Measurements from ENCODE around the gene CEP170B.
"Not testable (repeated sequence)": the region's sequence is repeated elsewhere in the genome, so short reads cannot be mapped to it uniquely, and the experiment has no call there.

Gene CEP170B

DNA sequence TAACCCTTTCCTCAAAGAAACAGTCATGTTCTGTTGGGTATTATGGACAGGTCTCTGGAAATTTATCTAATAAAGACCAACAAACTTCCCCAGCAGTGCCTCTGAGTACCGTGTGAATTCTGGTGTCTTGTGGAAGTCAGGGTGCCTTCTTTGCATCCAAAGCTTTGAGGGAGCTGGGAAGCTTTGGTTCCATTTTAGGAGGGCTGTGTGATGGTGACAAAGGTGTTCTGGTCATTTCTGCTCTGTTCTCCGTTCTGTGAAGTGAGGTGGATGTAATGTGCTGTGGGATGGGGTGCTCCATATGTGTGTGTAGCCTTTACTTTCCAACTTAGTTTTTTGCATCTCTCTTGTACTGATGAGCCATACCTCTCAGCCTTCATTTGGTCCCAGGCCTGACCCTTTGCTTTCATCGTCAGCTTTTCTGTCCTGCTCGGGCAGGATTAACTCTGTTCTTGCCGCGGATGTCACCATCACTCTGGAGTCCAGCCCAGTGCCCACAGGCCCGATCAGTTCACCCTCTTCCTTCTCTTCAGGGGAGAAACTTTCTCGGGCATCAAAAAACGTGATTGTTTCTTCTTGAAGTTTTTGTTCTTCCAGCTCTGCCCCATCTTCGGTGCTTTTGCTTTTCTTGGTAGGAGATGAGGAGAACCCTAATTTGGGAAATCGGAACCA is 72.8 kb downstream of the CEP170B start:
- no peak overlapping the region for H3K27ac ChIP-seq
- no peak overlapping the region for H3K4me3 ChIP-seq

DNA sequence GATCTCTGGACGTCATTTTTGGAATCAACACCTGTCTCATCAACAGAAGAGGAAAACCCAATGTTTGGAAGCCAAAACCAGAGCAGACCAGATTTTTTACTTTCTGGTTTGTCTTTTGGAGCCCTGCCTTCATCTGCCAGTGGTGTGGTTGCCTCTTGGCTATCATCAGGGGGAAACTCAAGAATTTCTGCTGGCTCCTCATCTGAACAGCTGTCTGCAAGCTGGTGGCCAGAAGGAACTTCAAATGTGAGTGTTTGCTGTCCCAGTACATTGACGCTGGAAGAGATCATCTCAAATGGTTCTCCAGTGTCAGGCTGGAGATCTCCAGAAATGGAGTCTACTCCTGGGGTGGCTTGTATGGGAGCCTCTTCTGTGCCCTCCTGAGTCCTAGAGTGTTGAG is 73.4 kb downstream of the CEP170B start:
- no peak overlapping the region for H3K27ac ChIP-seq
- no peak overlapping the region for H3K4me3 ChIP-seq

DNA sequence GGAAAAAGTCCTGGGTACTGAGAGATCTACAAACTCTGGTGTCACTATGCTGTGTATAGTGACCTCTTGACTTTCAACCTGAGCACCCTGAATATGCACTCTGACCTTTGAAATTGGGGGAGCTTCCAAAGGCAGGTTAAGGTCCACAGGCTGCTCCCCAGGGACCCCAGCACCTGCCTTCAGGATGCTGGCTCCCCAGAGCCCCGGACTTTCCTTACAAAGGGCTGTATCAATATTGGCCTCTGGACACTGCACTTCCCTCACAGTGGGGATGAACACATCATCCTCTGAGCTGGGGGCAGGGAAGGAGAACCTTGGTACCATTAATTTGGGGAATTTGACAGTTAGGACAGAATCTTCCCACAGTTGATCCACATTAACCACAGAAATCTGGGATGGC is 73.9 kb downstream of the CEP170B start:
- Histone ChIP-seq H3K4me3 (no peak overlapping the region), H3K27ac (no peak overlapping the region)

DNA sequence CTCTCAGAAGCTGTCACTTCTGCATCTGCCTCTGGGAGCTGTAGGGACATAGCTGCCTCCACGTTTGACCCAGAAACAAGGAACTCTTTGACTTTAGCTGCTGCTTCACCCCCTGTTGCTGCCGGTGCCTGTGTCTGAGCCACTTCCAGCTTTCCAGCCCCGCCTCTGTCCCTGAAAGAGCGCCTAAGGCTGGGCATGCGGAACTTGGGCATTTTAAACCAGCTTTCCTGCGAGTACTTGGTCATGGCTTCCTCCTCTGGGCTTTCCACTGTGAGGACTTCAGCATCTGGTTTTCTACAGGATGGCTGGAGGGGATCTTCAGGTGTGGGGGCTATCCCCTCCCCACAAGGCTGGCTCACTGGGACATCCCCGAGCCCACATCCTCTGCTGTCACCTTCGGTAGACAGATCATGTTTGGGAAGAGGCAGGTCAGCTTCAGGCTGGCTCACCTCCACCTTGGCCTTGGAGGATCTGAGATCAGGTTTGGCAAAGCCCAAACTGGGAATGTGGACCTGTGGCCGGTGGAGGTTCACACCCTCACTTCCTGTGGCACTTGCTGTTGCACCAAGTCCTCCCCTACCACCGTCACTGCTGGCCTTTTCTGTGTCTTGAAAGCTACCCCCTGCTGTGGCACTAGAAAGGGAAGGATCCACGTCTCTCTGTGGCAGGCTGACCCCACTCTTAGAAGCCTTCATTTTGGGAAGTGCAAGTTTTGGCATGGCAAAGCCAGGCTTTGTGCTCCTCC is 74.8 kb downstream of the CEP170B start:
- Histone ChIP-seq H3K27ac (no peak overlapping the region), H3K4me3 (no peak overlapping the region)

DNA sequence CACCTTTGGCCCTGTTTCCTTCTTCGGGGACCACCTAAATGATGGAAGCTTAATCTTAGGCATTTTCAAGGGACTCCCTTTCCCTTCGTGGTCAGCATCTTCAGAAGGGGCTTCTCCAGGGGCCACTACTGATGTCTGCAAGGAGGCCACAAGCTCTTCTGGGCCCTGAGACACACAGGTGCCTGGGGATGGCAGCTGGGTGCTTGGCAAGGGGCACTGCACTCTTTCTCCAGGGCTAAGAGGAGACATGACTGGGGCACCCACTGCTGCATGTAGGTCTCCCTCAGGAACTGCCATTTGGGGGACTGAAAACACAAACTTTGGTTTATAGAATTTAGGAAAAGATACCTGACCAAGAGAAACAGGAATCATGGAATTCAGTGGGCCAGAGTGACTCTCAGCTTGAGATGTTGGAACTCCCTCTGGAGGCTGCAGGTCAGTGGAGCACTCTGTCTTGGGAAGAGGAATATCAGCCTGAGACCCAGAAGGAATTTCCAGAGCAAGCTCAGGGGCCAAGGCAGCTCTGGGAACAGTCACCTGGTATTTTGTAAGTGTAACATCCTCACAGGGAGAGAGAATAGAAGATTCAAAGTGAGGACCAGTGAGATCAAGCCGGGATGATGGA is 75.6 kb downstream of the CEP170B start:
- no peak overlapping the region for H3K27ac ChIP-seq
- H3K4me3 ChIP-seq, result no peak overlapping the region

DNA sequence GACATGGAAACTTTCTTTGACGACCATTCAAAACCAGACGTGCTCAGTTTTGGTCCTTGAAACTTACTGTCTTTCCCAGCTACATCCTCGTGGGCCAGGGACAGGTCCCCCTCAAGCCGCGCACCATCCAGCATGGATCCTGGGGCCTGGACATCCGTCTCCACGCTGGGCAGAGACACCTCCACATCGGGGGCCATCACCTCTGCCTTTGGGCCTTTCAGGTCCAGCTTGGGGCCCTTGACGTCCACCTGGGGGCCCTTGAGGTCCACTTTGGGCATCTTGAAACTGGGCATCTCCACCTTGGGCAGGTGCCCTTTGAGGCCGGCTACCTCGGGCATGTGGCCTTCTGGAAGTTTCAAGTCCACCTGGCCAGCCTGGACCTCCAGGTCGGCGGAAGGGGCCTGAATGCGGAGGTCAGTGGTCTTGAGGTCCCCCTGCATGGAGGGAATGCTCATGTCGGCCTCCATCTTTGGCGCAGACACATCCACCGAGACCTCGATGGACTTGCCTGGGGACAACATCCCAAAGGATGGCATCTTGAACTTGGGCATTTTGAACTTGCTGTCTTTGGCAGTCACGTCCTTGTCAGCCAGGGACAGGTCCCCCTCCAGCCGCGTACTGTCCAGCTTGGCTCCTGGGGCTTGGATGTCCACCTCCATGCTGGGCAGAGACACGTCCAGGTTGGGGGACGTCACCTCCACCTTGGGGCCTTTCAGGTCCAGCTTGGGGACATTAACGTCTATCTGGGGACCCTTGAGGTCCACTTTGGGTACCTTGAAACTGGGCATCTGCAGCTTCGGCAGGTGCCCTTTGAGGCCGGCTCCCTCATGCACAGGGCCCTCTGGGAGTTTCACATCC is 76.7 kb downstream of the CEP170B start:
- no peak overlapping the region for H3K4me3 ChIP-seq
- no peak overlapping the region for H3K27ac ChIP-seq

DNA sequence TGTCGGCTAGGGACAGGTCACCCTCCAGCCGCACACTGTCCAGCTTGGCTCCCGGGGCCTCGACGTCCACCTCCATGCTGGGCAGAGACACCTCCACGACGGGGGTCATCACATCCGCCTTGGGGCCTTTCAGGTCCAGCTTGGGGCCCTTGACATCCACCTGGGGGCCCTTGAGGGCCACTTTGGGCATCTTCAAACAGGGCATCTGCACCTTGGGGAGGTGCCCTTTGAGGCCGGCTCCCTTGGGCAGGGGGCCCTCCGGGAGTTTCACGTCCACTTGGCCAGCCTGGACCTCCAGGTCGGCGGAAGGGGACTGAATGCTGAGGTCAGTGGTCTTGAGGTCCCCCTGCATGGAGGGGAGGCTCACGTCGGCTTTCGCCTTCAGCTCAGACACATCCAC is 77.5 kb downstream of the CEP170B start:
- Histone ChIP-seq H3K27ac (no peak overlapping the region), H3K4me3 (no peak overlapping the region)

DNA sequence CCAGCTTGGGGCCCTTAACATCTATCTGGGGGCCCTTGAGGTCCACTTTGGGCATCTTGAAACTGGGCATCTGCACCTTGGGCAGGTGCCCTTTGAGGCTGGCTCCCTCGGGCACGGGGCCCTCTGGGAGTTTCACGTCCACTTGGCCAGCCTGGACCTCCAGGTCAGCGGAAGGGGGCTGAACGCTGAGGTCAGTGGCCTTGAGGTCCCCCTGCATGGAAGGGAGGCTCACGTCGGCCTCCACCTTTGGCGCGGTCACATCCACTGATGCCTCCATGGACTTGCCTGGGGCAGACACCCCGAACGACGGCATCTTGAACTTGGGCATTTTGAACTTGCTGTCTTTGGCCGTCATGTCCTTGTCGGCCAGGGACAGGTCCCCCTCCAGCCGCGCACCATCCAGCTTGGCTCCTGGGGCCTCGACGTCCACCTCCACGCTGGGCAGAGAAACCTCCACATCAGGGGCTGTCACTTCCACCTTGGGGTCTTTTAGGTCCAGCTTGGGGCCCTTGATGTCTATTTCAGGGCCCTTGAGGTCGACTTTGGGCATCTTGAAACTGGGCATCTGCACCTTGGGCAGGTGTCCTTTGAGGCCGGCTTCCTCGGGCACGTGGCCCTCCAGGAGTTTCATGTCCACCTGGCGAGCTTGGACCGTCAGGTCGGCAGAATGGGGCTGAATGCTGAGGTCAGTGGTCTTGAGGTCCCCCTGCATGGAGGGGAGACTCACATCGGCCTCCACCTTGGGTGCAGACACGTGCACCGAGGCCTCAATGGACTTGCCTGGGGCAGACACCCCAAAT is 78.3 kb downstream of the CEP170B start:
- not testable (repeated sequence) for H3K4me3 ChIP-seq, H3K27ac ChIP-seq

DNA sequence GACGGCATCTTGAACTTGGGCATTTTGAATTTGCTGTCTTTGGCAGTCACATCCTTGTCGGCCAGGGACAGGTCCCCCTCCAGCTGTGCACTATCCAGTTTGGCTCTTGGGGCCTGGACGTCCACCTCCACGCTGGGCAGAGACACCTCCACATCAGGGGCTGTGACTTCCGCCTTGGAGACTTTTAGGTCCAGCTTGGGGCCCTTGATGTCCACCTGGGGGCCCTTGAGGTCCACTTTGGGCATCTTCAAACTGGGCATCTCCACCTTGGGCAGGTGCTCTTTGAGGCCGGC is 78.9 kb downstream of the CEP170B start:
- H3K4me3 ChIP-seq, H3K27ac ChIP-seq: not testable (repeated sequence)

DNA sequence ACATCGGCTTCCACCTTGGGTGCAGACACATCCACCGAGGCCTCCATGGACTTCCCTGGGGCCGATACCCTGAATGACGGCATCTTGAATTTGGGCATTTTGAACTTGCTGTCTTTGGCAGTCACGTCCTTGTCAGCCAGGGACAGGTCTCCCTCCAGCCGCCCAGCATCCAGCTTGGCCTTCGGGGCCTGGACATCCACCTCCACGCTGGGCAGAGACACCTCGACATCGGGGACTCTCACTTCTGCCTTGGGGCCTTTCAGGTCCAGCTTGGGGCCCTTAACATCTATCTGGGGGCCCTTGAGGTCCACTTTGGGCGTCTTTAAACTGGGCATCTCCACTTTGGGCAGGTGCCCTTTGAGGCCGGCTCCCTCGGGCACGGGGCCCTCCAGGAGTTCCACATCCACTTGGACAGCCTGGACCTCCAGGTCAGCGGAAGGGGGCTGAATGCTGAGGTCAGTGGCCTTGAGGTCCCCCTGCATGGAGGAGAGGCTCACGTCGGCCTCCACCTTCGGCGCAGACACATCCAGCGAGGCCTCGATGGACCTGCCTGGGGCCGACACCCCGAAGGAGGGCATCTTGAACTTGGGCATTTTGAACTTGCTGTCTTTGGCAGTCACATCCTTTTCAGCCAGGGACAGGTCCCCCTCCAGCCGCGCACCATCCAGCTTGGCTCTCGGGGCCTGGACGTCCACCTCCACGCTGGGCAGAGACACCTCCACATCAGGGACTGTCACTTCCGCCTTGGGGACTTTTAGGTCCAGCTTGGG is 79.6 kb downstream of the CEP170B start:
- not testable (repeated sequence) for H3K4me3 ChIP-seq, H3K27ac ChIP-seq

DNA sequence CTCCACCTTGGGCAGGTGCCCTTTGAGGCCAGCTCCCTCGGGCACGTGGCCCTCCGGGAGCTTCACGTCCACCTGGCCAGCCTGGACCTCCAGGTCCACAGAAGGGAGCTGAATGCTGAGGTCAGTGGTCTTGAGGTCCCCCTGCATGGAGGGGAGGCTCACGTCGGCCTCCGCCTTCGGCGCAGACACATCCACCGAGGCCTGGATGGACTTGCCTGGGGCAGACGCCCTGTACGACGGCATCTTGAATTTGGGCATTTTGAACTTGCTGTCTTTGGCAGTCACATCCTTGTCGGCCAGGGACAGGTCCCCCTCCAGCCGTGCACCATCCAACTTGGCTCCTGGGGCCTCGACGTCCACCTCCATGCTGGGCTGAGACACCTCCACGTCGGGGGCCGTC is 80.2 kb downstream of the CEP170B start:
- not testable (repeated sequence) for H3K4me3 ChIP-seq, H3K27ac ChIP-seq

Data from skin epidermis (tissue), 12 donors.